GM19455 (cell line): ENCODE data around the gene OR6F1.
"Not testable (repeated sequence)": the region's sequence is repeated elsewhere in the genome, so short reads cannot be mapped to it uniquely, and the experiment has no call there.

Source experiments
- ATAC-seq: cut with Tn5 transposase; IDR thresholded peaks from one replicate; pipeline ENCODE4 v1.9.1; 2021; ENCODE audit not compliant: unreplicated experiment

The OR6F1 gene

DNA sequence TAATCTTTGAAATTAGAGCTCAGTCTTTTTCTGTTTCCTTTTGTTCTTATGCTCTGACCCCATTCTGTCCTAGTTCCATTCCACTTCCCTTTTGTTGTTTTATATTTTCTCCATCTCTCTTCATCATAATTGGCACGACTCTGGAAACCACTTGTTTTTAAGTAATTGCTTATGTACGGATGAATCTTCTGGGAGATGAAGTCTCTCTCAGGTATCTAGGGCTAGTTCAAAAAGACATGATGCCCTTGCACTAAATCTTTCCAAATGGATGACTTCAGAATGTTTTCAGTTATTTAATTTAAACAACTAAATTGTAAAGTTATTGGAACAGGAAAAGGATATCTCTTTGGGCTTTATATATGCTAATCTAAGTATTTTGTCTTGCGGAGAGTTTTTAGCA lies at the start of gene OR6F1:
Gene OR6F1, minus strand, starts transcription at position 101 of the 400 bp plus-strand sequence. CDS start 3,891 bp downstream, outside the sequence.
- no peak for ATAC-seq

DNA sequence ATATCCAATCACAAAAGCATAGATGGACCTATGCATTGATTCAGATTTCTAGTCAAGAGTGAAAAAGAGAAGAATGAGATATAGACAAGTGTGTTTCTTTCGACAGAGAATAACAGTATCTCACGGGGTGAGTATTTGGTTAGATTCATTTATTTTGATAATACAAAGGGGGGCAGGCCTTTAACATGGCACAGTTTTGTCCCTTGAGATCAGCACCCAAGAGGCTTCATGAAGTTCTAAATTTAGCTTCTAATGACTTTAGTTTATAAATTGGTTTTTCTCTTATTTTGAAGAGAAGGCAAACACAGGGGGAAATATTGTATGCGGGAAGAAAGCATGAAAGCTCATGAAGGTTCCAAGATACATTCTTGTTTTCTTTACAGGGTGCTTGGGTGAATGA lies 44.0 kb upstream of the OR6F1 start, which contains the start of gene OR1C1:
Gene OR1C1, minus strand, starts transcription at position 101 of the 400 bp plus-strand sequence. CDS start 2,150 bp downstream, outside the sequence.
- ATAC-seq: no peak

DNA sequence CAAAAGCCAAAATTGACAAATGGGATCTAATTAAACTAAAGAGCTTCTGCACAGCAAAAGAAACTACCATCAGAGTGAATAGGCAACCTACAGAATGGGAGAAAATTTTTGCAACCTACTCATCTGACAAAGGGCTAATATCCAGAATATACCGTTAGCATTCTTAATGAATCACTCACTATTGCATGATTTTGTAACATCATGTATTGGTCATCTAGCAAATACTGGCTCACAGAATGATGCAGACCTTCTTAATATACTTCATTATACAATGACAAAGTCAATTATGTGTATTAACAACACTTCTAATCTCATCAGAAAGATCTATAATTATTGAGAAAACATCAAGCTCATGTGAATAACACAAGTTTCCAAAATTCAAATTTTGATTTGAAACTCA lies 37.9 kb upstream of the OR6F1 start:
- not testable (repeated sequence) for ATAC-seq

DNA sequence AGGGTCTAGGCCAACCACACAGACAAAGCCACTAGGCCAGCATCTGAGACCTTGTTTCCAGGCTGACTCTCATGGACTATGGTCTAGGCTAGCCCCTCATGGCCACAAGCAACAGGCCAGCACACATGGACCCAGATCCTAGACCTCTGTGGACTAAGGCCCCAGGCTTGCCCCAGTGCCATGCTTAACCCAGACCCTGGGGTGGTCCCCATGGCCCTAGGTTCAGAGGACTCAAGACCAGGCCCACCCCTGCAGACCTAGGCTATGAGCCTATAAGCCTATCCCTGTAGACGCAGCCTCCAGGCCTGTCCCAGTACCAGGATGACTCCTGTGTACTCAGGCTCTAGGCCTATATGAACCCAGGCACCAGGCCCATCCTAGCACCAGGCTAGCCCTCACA lies 33.4 kb upstream of the OR6F1 start:
- ATAC-seq: no peak

DNA sequence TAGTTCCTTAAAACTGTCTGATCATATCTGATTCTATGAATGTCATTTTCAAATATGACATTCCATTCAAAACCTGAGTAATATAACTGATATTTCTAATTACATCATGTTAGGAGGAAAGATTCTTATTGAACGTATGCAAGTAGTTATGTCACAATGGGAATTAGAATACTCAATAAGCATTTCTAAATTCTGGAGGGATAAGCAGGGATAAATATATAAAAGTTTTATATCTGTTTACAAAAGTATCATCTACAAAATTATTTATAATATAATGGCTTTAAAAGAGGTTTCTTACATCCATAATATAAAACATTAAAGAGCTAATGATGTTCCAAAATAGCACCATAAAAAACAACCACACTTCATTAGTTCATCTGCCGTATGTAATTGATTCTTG lies 31.6 kb upstream of the OR6F1 start, which contains the start of gene OR14A2:
Gene OR14A2, minus strand, starts transcription at position 101 of the 400 bp plus-strand sequence.
- ATAC-seq: no peak

DNA sequence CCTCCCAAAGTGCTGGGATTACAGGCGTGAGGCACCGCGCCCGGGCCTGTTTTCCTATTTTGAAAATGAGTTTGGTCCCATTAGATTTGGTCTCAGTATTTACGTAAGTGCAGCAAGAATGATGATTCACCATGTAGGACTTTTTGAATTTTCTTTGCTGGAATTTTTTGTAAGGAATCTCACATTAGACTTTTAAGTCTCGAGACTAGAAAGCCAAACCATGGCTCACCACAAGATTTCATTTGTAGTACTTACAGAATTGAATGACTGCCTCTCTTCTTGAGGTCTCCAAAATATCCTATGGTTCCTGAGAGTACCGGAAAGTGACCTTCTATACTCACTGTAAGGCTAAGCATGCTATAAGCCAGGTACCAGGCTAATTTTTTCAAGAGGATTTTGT lies 31.2 kb upstream of the OR6F1 start:
- no peak for ATAC-seq

GRCh38 chr1:247746391-247746935 lies 30.0 kb upstream of the OR6F1 start:
- no peak for ATAC-seq

GRCh38 chr1:247742215-247742760 lies 25.8 kb upstream of the OR6F1 start:
- ATAC-seq: not testable (repeated sequence)

- ATAC-seq: no peak
These were observed 25.3 kb upstream of the OR6F1 start for GRCh38 chr1:247741756-247742155.

- no peak for ATAC-seq
These were observed 24.3 kb upstream of the OR6F1 start for GRCh38 chr1:247740721-247741120.

GRCh38 chr1:247738315-247738714 lies 21.9 kb upstream of the OR6F1 start, which contains the start of gene OR14K1:
OR14K1 (plus strand) TSS chr1:247738615; CDS start chr1:247738615, 0 bp downstream.
- ATAC-seq: no peak

DNA sequence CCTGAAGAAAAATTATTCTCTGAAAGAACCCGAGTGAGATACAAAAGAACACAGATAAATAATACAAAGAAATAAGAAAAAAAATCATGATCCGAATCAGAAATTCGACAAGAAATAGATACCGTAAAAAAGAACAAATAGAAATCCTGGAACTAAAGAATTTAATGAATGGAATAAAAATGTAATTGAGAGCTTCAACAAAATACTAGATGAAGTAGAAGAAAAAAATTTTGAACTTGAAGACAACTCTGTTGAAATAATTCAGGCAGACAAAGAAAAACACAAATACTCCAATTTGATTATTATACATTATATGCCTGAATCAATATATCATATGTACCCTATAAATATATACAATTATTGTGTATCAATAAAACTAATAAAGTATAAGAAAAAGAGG lies 4.8 kb upstream of the OR6F1 start:
- no peak for ATAC-seq

GRCh38 chr1:247713753-247714152 lies 2.7 kb downstream of the OR6F1 start:
- ATAC-seq: no peak

- not testable (repeated sequence) for ATAC-seq
These were observed 5.8 kb downstream of the OR6F1 start for GRCh38 chr1:247710681-247711080.

GRCh38 chr1:247701338-247701737 lies 15.1 kb downstream of the OR6F1 start:
- ATAC-seq: no peak

DNA sequence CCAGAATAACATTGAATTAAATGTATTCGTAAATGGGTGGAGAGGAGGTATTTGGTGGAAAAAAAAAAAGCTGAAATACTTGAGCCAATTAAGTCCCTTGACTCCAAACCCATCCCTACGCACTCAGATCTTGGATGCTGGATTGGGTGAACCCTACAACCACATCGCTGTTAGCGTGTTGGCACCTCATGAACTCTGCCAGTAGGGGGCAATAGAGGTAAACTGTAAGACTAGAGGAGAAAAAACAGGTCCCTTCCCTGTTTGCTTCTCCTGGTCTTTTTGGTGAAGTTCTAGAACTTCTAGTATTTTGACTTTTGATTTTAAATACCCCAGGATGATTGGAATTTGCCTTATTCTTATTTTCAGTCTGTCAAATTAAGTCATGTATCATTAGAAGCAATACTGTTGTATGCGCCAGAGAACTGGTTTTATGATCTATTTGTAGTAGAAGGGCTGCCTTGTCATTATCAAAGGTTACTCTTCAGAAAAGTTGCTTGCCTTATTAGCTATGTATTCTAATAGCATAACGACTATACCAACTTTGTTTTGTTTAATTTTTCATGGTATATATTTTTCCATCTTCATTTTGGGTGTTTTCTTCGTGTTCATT lies 35.1 kb downstream of the OR6F1 start:
- ATAC-seq: peak; percentile 85

- ATAC-seq: no peak
These were observed 36.3 kb downstream of the OR6F1 start for GRCh38 chr1:247680171-247680570.

DNA sequence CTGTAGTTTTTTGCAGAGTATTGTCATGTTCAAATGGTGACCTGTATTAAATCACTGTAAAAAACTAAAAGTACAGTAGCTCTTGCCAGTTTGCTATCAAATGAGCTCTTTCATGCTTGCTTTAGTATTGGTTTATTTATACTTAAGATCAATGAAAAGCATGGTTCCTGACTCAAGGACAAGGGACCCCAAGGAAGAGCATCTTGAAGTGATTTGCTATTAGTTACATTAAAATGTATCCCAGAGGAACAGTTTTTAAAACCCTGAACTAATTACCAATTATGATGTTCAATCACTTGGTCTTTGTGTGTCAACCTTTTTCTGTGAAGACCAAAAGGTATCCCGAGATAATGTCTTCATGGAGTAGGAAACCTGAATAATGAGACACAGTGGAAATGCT lies 36.8 kb downstream of the OR6F1 start, which contains the start of gene OR13G1:
Gene OR13G1, minus strand, starts transcription at position 101 of the 400 bp plus-strand sequence. CDS start 6,698 bp downstream, outside the sequence.
- ATAC-seq: no peak

DNA sequence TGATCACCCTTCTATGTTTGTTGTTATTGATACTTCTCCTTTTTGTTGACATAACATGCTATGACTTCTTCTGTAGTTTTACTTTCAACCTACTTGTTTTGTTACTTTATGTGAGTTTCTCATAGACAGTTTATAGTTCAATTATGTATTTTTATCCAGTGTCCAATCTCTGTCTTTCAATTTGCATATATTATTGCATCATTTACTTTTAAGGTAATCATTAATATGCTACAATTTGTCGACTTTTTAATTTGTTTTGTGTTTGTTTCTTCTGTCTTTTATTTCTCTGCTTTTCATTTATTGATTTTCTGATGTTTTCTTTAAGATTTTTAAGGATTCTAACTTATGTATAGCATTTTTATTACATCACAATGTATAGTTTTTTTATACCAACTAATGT lies 47.2 kb downstream of the OR6F1 start:
- ATAC-seq: no peak
